Natural killer cell (primary cell): ENCODE results near the gene SLX1A. TPM values are rescaled to one million over a fixed set of nuclear protein-coding genes. Genes with fewer than 3 reads are reported as not detected.

Experiments
- ATAC-seq, 3 donors: fragments of 150-1000 bp in 2 of 3; fragments of 200-7000 bp in 1 of 3; cut with Tn5 transposase; 1 replicate in 1 of 3; 2 replicates in 2 of 3; pipeline ENCODE4 v1.10.0; 2021; ENCODE audit warnings: mild to moderate bottlenecking in 2 of 3, moderate library complexity in 2 of 3
- DNase-seq, 2 donors: peaks; one replicate each; pipeline versions ENCODE4 v3.0.0 to v3.0.0-alpha.2; 2013 to 2021; ENCODE audit warnings: mixed read lengths in 1 of 2
- H3K27ac ChIP-seq: one replicate; pipeline ENCODE4 v1.5.1; 2013; ENCODE audit warnings: mild to moderate bottlenecking, low read length
- H3K27me3 ChIP-seq: one replicate; pipeline ENCODE4 v1.6.1; 2013; ENCODE audit warnings: low read length; ENCODE audit not compliant: control insufficient read depth, insufficient read depth
- H3K36me3 ChIP-seq: one replicate; pipeline ENCODE4 v1.6.1; 2013; ENCODE audit warnings: low read length; ENCODE audit not compliant: control insufficient read depth, insufficient read depth
- H3K4me1 ChIP-seq: one replicate; pipeline ENCODE4 v1.6.1; 2013; ENCODE audit warnings: low read length; ENCODE audit not compliant: control insufficient read depth, insufficient read depth
- H3K4me3 ChIP-seq: one replicate; pipeline ENCODE4 v1.5.1; 2013; ENCODE audit warnings: low read length
- H3K9me3 ChIP-seq: one replicate; pipeline ENCODE4 v1.6.1; 2013; ENCODE audit warnings: low read length; ENCODE audit not compliant: control insufficient read depth, insufficient read depth
- H3K27ac Mint-ChIP-seq, 2 donors: one replicate each; pipeline ENCODE4 v1.8.0; 2022; ENCODE audit warnings: mild to moderate bottlenecking in 2 of 2, mixed read lengths in 2 of 2, moderate library complexity in 1 of 2
- H3K27me3 Mint-ChIP-seq, 2 donors: one replicate each; pipeline ENCODE4 v1.8.0; 2022; ENCODE audit warnings: low read depth in 2 of 2, mixed read lengths in 2 of 2
- H3K36me3 Mint-ChIP-seq: one replicate; pipeline ENCODE4 v1.8.0; 2022; ENCODE audit warnings: mixed read lengths
- H3K4me1 Mint-ChIP-seq, 2 donors: one replicate each; pipeline ENCODE4 v1.8.0; 2022; ENCODE audit warnings: mixed read lengths in 2 of 2
- H3K4me3 Mint-ChIP-seq: one replicate; pipeline ENCODE4 v1.8.0; 2022; ENCODE audit warnings: mild to moderate bottlenecking, moderate library complexity, mixed read lengths
- H3K9me3 Mint-ChIP-seq, 2 donors: one replicate each; pipeline ENCODE4 v1.8.0; 2022; ENCODE audit warnings: mixed read lengths in 2 of 2
- WGBS: methylation state at CpG from one replicate; pipeline ENCODE4 v1.1.7; 2013; ENCODE audit warnings: missing lambda C conversion rate; ENCODE audit not compliant: insufficient coverage; 5-methylcytosine and 5-hydroxymethylcytosine counted together
- intact Hi-C: fragments of 100-400 bp; cut with micrococcal nuclease; formaldehyde crosslinking; loops from one replicate; pipeline ENCODE4 v1.14.2; 2022
- total RNA-seq, 4 donors: library from RNA; stranded (reverse); fragments of 120-200 nt in 1 of 4; gene quantifications; one replicate each; pipeline versions ENCODE4 v1.2.3 to v1.2.4, GENCODE V29; 2013 to 2022
- TF ChIP-seq, protein P1 (sequence below): fragments of 200-600 bp; IDR thresholded peaks from one replicate; pipeline ENCODE4 v1.8.0; 2022; ENCODE audit warnings: antibody characterized with exemption

The SLX1A gene
- total RNA-seq, 3 donors from 2014 or later (not counting 1 experiment from before 2014, with no cell fraction given): 78.1 to 132 (median 109) TPM

- H3K4me3 Mint-ChIP-seq: no peak overlapping the region
- H3K9me3 ChIP-seq: peaks cover 11% of the 10 kb centered on the region
- no peak for ATAC-seq
- H3K4me3 ChIP-seq: no peak overlapping the region
- no peaks in the 10 kb centered on the region for H3K4me1 Mint-ChIP-seq
- H3K27me3 ChIP-seq: no peaks in the 10 kb centered on the region
- TF ChIP-seq, protein P1, sequence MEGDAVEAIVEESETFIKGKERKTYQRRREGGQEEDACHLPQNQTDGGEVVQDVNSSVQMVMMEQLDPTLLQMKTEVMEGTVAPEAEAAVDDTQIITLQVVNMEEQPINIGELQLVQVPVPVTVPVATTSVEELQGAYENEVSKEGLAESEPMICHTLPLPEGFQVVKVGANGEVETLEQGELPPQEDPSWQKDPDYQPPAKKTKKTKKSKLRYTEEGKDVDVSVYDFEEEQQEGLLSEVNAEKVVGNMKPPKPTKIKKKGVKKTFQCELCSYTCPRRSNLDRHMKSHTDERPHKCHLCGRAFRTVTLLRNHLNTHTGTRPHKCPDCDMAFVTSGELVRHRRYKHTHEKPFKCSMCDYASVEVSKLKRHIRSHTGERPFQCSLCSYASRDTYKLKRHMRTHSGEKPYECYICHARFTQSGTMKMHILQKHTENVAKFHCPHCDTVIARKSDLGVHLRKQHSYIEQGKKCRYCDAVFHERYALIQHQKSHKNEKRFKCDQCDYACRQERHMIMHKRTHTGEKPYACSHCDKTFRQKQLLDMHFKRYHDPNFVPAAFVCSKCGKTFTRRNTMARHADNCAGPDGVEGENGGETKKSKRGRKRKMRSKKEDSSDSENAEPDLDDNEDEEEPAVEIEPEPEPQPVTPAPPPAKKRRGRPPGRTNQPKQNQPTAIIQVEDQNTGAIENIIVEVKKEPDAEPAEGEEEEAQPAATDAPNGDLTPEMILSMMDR: no peak
- peaks cover 2 to 3% of the 10 kb centered on the region in 2 donors for H3K9me3 Mint-ChIP-seq
- DNase-seq: no peak
- peaks cover 9% of the 10 kb centered on the region for H3K36me3 Mint-ChIP-seq
- H3K4me1 ChIP-seq: peaks cover 4% of the 10 kb centered on the region
- H3K27ac ChIP-seq: no peak overlapping the region
- no peak overlapping the region for H3K27ac Mint-ChIP-seq
- intact Hi-C loops: no loop called here
- no peaks in the 10 kb centered on the region for H3K36me3 ChIP-seq
- WGBS: 97% methylated on average over 6 of the region's 9 CpGs
- no peaks in the 10 kb centered on the region for H3K27me3 Mint-ChIP-seq
Measured at GRCh38 chr16:30152517-30152916, 41.2 kb upstream of the SLX1A start.

GRCh38 chr16:30155188-30155587 is 38.5 kb upstream of the SLX1A start:
- H3K4me3 Mint-ChIP-seq: no peak overlapping the region
- H3K27me3 ChIP-seq: no peaks in the 10 kb centered on the region
- H3K4me3 ChIP-seq: no peak overlapping the region
- ATAC-seq: no peak
- H3K36me3 Mint-ChIP-seq: no peaks in the 10 kb centered on the region
- TF ChIP-seq, protein P1: no peak
- 93% methylated on average over 5 of the region's 5 CpGs for WGBS
- no peak overlapping the region for H3K27ac Mint-ChIP-seq
- H3K4me1 ChIP-seq: peaks cover 2% of the 10 kb centered on the region
- no peaks in the 10 kb centered on the region for H3K4me1 Mint-ChIP-seq
- H3K36me3 ChIP-seq: no peaks in the 10 kb centered on the region
- H3K9me3 Mint-ChIP-seq: no peaks in the 10 kb centered on the region
- peaks cover under 1% of the 10 kb centered on the region for H3K9me3 ChIP-seq
- DNase-seq: no peak
- intact Hi-C loops: no loop called here
- H3K27ac ChIP-seq: no peak overlapping the region
- no peaks in the 10 kb centered on the region for H3K27me3 Mint-ChIP-seq

DNA sequence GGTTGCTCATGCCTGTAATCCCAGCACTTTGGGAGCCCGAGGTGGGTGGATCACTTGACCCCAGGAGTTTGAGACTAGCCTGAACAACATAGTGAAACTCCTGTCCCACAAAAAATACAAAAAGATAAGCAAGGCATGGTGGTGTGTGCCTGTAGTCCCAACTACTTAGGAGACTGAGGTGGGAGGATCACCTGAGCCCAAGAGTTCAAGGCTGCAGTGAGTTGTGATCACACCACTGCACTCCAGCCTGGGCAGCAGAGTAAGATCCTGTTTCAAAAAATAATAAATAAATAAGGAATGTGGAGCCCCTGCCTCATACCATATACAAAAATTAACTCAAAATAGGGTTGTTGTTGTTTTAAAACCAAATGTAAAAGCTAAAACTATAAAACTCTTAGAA is 36.5 kb upstream of the SLX1A start:
- intact Hi-C loops: no loop called here
- H3K27ac Mint-ChIP-seq: no peak overlapping the region
- no peaks in the 10 kb centered on the region for H3K9me3 Mint-ChIP-seq
- no peaks in the 10 kb centered on the region for H3K9me3 ChIP-seq
- no peak overlapping the region for H3K4me3 Mint-ChIP-seq
- no peak overlapping the region for H3K27ac ChIP-seq
- no peaks in the 10 kb centered on the region for H3K36me3 ChIP-seq
- ATAC-seq (no peak), DNase-seq (no peak)
- 100% methylated on average over 1 of the region's 1 CpG for WGBS
- H3K36me3 Mint-ChIP-seq: no peaks in the 10 kb centered on the region
- H3K4me1 ChIP-seq: no peaks in the 10 kb centered on the region
- TF ChIP-seq, protein P1: no peak
- H3K4me1 Mint-ChIP-seq: peaks cover 0 to 3% of the 10 kb centered on the region in 2 donors
- H3K27me3 ChIP-seq: no peaks in the 10 kb centered on the region
- H3K27me3 Mint-ChIP-seq: no peaks in the 10 kb centered on the region
- H3K4me3 ChIP-seq: no peak overlapping the region

GRCh38 chr16:30163538-30163937 is 30.1 kb upstream of the SLX1A start:
- Mint-ChIP-seq H3K4me1 (peaks cover 30 to 39% of the 10 kb centered on the region in 2 donors), H3K4me3 (no peak overlapping the region), H3K27me3 (no peaks in the 10 kb centered on the region), H3K27ac (no peak overlapping the region), H3K9me3 (no peaks in the 10 kb centered on the region), H3K36me3 (no peaks in the 10 kb centered on the region)
- no peak for DNase-seq
- Histone ChIP-seq H3K27ac (no peak overlapping the region), H3K27me3 (no peaks in the 10 kb centered on the region), H3K9me3 (no peaks in the 10 kb centered on the region), H3K4me1 (peaks cover 47% of the 10 kb centered on the region), H3K4me3 (no peak overlapping the region), H3K36me3 (no peaks in the 10 kb centered on the region)
- intact Hi-C loops: no loop called here
- TF ChIP-seq, protein P1: no peak
- WGBS: 71% methylated on average over 3 of the region's 3 CpGs
- no peak for ATAC-seq
